AG08396 (cell line): ENCODE data around the gene NBEA.

Source experiments
- DNase-seq: peaks from one replicate; pipeline ENCODE4 v3.0.0; 2012; ENCODE audit warnings: low spot score, mixed read lengths

The NBEA gene

GRCh38 chr13:35179494-35179893 is 237.4 kb downstream of the NBEA start:
- peak; percentile 1 for DNase-seq

GRCh38 chr13:35179920-35180663 is 238.0 kb downstream of the NBEA start:
- no peak for DNase-seq

- no peak for DNase-seq
These were observed 248.2 kb downstream of the NBEA start for GRCh38 chr13:35190241-35190640.

GRCh38 chr13:35191883-35192282 is 249.8 kb downstream of the NBEA start:
- no peak for DNase-seq

- no peak for DNase-seq
These were observed 256.6 kb downstream of the NBEA start for GRCh38 chr13:35198613-35199200.

GRCh38 chr13:35208587-35208986 is 266.5 kb downstream of the NBEA start:
- no peak for DNase-seq

- DNase-seq: no peak
These were observed 268.2 kb downstream of the NBEA start for GRCh38 chr13:35210261-35210660.

GRCh38 chr13:35211949-35212348 is 269.9 kb downstream of the NBEA start:
- DNase-seq: no peak

- DNase-seq: no peak
These were observed 271.8 kb downstream of the NBEA start for GRCh38 chr13:35213911-35214310.

GRCh38 chr13:35216131-35216530 is 274.1 kb downstream of the NBEA start:
- no peak for DNase-seq

GRCh38 chr13:35219021-35219420 is 277.0 kb downstream of the NBEA start:
- DNase-seq: no peak

- no peak for DNase-seq
These were observed 283.1 kb downstream of the NBEA start for GRCh38 chr13:35225159-35225558.

- DNase-seq: no peak
These were observed 283.5 kb downstream of the NBEA start for GRCh38 chr13:35225582-35225981.

- DNase-seq: no peak
These were observed 286.5 kb downstream of the NBEA start for GRCh38 chr13:35228536-35228935.

- DNase-seq: no peak
These were observed 289.4 kb downstream of the NBEA start for GRCh38 chr13:35231426-35231825.

- no peak for DNase-seq
These were observed 296.2 kb downstream of the NBEA start for GRCh38 chr13:35238274-35238673.

GRCh38 chr13:35252536-35253205 is 310.6 kb downstream of the NBEA start:
- DNase-seq: no peak

- no peak for DNase-seq
These were observed 313.2 kb downstream of the NBEA start for GRCh38 chr13:35255241-35255640.

GRCh38 chr13:35256459-35257148 is 314.5 kb downstream of the NBEA start:
- DNase-seq: no peak

- no peak for DNase-seq
These were observed 318.2 kb downstream of the NBEA start for GRCh38 chr13:35260316-35260715.

GRCh38 chr13:35266412-35266811 is 324.3 kb downstream of the NBEA start:
- no peak for DNase-seq

GRCh38 chr13:35278917-35279316 is 336.8 kb downstream of the NBEA start:
- no peak for DNase-seq

- DNase-seq: no peak
These were observed 337.4 kb downstream of the NBEA start for GRCh38 chr13:35279500-35279899.
